NCI-H2029 treated with DMSO at 0.1 percent for 48 hours (cell line): ENCODE results near the gene TATDN2.
"Not testable (repeated sequence)": the region's sequence is repeated elsewhere in the genome, so short reads cannot be mapped to it uniquely, and the experiment has no call there.

Experiments used
- DNase-seq: peaks from one replicate; lab custom pipeline; 2025; lab: John Stamatoyannopoulos, UW

TATDN2 gene

DNA sequence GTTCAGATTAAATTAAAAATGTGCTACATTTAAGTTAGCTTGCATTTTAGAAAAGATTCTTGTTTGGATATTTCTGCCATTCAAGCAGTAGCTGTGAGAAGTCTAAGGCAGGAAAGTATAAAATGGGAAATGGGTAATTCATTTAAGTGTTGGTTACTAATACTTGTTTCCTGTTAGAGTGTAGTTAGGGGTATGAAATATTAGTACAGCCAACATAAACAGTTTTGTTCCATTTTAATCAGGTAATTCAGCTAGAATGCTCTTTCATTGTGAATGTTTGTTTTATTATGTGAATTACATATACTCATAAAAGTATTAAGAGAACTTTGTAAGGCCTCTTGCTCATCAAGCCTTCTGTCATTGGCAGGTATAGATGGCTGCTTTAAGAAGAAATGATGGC, 19.9 kb downstream of the TATDN2 start:
- DNase-seq: no peak

DNA sequence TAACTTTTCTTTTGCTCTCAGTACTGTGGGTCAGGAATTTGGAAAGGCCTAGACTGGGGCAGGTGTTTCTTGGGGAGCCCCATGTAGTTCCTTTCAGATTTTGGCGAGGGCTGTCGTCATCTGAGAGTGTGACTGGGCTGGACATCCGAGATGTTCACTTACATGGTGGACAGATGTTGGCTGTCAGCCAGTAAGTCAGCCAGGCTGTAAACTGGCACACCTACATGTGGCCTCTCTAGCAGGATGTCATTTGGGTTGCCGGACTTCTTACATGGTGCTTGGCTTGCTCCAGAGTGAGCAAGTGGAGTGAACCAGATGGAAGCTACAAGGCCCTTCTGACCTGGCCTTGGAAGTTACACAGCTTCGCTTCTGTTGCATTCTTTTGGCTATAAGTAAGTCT, 20.7 kb downstream of the TATDN2 start:
- DNase-seq: no peak

DNA sequence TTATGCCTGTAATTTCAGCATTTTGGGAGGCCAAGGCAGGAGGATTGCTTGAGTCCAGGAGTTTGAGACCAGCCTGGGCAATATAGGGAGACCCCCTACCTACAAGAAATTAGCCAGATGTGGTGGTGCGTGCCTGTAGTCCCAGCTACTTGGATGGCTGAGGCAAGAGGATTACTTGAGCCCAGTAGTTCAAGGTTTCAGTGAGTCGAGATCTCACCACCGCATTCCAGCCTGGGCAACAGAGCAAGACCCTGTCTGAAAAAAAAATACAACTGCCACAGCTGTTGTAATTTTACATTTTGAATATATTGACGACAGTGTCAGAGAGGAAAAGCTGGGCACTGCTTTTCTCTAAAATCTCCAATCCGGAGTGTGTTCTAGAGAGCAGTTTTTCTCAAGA, 21.2 kb downstream of the TATDN2 start:
- no peak for DNase-seq

DNA sequence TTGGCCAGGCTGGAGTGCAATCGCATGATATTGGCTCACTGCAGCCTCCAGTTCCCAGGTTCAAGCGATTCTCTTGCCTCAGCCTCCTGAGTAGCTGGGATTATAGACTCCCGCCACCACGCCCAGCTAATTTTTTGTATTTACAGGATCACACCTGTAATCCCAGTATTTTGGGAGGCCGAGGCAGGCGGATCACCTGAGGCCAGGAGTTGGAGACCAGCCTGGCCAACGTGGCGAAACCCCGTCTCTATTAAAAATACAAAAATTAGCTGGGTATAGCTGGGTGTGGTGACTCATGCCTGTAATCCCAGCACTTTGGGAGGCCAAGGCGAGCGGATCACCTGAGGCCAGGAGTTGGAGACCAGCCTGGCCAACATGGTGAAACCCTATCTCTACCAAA, 24.2 kb downstream of the TATDN2 start:
- not testable (repeated sequence) for DNase-seq

DNA sequence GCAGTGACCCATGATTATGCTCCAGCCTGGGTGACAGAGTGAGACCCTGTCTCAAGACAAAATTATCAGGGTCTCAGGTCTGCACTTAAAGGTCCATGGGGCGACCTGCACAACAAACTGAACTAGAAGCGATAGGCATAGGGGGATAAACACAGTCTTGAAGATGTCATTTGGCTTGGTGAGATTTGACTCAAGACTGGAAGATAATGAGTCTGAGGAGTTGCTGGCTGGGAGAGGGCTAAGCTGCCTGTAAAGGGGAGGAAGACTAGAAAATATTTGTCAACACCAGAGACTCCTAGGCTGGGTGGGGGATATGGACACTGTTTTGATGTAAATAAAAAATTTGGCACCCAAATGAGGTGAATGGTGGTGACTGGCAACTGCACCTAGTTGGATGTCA, 24.7 kb downstream of the TATDN2 start:
- no peak for DNase-seq

DNA sequence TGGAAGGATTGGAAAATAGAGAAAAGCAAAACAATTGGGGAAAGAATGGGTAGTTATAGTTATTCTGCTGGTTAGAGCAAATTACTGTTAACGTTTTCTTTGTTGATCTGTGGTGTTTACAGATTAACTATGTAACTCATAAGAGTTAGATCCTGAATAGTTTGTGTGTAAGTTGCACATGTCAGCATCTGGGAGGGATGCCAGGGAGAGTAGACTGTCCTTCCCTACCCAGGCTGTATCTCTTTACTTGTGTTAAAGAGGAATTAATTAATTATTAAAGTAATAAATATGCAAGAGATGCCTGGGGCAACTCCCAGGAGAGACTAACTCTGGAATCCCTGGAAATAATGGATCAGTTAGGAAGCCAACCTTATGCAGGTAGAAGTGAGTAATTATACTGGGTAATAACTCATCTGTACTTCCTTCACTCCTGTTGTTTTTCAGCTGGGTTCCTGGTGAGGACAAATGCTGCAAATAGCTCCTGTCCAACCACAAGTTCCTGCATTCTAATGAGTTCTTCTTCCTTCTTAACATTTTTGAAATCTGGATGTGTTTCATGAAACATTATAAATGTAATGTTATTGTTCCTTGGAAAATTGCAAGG, 25.5 kb downstream of the TATDN2 start:
- no peak for DNase-seq

DNA sequence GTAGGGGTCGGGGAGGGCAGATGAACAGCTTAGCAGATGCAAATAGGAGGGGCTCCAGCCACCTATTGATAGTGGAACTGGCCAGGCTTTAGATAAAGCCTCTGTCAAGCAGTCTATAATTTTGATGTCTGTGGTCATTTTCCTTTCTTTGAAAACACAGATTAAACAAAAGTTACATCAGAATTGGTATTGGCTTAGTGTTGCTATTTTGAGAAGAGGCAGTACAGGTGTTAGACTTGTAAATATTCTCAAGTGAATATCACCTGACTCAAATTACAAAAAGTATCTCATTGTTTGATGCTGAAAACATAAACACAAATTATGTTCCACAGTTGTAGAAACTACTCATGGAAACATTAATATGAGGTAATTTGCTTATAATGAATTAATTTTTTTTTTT, 26.3 kb downstream of the TATDN2 start:
- DNase-seq: peak; percentile 53

DNA sequence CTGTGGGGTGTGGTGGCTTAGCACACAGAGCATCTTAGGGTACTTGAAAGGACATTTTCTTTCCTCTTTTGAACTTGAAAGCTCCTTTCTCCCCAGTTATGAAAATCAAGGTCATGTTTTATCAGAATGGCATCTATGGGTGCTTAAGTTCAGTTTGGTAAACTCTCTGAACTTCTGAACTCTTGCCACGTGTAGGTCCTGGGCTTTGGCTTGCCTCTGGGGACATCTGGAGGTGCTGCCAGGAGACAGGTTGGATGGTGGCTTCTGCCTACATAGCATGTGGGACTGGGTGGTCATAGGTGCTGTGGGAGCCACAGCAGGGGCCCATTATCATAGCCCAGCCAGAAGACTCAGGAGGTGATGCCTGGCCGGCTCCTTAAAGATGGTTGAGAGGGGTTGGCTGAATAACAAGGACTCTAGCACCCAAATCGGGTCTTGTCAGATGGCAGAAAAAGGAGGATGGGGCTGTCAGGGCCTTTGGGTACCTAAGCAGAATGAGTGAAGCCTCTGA, 28.9 kb downstream of the TATDN2 start:
- no peak for DNase-seq

DNA sequence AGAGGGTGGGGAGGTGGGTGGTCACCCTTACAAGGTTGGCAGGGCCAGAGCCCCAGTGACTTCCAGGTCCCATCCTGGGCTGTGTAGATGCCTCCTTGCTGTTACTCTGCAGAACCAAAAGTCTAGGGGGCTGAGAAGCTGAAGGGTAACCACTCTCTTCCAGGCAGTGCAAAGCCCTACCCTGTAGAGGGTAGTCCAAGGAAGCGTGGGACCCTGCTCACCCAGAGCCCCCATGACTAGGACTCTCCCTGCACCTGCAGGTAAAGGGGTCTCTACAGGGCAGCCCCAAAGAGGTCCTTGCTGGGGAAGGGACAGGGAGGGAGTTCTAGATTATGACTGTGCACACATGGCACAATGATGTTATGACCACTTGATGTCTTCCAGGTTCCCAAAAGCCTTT, 30.2 kb downstream of the TATDN2 start:
- DNase-seq: no peak

DNA sequence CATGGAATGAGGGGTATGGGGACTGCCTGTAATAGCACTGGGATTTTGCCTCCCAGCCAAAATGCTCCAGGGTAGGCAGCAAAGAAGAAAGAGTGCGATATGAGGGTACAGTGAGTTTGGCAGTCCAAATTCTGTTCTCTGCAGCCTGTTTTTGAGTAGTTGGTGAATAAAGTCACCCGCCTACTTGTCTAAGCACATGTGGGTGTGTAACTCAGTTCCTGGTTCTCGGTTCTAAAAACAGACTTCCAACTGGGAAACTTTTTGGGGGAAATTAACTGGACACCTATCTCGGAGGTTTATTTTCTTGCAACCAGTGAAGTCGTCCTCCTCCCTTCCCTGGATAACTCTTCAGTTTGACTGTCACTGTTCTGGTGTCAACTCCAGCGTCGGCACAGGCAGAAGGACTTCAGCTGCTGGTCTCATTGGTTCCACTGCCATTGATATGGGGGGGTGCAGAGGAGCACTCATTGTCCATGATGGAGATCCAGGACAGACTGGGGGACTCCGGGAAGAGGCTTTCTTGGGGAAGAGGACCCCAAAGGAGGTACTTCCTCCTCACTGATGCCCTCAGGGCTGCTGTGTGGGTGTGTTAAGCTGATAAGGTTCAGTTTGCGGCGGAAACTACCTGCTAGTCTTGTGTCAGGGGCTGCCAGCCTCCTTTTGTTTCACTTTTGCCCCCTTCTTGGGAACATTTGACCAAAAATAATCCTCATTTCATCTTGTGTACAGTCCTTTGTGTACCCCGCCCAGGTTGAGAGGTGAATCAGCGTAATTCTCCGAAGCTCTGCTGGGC, 31.3 kb downstream of the TATDN2 start:
- DNase-seq: no peak

DNA sequence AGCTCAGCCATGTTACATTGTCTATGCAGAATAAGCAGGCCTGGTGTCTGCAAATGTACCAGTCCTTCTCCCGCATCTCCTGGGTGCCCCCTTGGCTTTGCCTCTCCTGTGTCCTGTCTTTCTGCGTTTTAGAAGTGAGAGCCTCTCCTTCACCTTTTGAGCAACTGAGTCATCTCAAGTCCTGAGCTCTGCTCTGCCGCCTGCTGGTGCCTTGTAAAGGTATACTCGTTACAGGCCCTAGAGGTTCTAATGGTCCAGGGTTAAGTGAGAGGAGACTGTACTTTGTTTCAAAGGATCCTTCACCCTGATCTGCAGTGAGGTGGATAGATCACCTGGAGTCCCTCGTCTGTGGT, 31.9 kb downstream of the TATDN2 start:
- no peak for DNase-seq

DNA sequence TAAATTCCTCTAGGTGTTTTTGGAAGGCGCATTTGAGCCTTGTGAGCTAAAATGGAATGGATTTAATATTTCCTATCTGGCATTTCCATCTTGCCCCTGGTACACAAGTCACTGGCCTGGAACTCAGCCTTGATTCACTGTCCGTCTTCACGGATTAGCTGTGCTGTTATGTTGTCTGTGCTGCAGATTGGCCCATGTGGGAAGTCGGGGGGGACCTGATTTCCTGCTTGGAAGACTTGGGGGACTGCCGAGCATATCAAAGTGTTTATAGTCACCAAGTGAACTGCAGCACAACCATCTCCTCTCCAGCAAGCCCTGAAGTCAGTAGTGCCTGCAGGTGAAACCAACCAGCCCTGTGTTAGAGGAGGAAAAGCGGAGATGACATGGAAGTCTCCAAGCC, 32.3 kb downstream of the TATDN2 start:
- DNase-seq: no peak

DNA sequence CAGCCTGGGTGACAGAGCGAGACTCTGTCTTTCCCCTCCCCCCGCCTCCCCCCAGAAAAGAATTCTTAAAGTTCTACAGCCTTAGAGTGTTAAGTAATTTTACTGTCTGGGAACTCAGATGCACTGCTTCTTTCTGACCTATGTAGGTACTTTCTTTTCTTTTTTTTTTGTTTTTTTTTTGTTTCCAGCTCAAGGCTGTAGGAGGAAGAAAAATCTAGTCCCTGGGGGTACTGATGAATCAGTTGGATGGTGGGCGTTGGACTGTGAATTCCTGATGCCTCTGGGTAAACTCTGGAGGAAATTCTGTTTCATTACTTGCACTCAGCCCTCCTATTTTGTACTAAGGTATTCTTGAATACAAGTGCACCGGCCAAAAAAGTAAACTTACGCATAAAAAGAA, 33.7 kb downstream of the TATDN2 start:
- DNase-seq: no peak

DNA sequence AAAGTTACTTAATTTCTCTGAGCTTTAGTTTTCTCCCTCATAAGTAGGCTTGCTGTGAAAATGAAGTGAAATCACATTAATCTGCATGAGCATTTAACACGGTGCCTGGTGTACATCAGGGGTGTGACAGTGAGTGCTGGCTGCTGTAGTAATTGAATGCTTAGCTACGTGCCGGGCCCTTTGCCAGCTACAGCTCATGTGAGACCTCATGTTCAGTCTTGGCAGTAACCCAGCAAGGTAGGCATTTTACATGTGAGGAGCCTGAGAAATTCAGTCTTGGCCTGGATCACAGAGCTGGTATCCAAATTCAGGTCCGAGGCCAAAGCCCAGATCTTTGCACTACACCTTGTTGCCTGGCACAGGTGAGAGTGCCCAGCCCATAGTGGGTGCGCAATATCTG, 35.4 kb downstream of the TATDN2 start:
- DNase-seq: peak; percentile 95

DNA sequence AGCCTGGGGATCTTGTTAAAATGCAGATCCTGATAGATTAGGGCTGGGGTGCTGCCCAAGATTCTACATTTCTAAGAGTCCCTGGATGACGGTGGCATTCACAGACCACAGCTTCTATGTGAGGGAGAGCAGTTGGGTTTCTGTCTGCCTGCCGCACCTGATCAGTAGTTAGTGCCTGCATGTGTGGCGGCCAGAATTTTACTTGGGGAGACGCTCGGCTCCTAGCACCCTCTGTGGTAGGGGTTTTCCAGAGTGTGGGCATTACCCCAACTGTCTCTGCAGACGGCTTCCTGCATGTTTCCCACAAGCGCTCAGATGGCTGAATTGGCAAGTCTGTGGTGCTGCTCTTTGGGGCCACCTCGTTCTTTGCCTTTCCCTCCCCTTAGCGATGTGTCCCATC, 36.2 kb downstream of the TATDN2 start:
- DNase-seq: no peak

DNA sequence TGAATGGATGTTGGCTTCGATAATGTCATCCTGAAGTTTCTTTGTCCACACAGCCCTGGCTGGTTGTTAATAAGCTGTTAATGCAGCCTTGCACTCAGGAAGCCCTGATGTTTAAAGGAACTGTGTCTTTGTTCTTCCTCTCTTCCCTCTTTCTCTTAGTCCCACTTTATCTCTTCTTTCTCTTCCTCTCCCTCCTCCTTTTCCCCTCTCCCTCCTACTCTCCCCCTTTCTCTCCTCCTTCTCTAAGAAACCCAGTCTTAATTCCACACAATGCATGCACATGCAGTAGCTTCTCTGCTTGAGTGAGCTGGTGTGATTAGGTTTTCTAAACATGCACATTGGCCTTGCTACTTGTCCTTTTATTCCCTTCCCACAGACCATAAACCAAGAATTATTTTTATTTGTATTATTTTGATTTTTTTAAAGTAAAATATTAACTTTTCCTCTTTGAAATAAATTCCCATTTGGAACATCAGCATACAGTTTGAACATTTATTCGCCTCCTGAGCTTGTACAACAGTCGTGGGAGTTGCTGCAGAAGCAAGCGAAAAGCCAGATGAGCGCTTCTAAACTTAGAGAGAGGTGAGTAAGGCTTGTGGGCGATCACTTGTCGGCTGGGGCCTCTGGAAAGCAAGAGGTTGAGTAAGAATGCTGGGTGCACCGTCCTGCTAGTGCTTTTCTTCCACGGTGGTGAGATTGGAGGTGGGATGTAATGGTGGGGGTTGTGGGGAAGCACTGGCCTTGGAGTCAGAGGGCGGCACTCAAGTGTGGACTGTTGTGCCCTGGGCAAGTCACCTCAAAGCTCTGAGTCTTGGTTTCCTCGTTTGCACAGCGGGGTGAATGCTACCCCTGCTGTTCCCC, 37.2 kb downstream of the TATDN2 start:
- DNase-seq: no peak

DNA sequence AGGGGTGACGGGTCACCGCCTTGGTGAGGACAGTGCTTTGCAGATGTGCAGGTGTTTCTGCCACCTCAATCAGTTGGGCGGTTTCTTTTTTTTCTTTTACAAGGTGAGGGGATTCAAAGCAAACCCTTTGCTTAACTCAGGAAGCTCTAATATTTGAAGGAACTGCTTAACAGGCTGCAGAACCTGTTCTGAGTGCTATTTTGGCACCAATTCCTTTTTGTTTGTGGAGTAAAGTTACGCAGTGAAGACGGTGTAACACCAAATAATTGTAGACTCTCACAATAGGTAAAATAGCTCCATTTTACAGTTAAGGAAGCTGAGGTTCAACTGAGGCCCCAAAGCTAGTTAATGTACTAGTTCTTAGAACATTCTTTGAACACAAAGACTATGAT, 37.9 kb downstream of the TATDN2 start:
- no peak for DNase-seq

DNA sequence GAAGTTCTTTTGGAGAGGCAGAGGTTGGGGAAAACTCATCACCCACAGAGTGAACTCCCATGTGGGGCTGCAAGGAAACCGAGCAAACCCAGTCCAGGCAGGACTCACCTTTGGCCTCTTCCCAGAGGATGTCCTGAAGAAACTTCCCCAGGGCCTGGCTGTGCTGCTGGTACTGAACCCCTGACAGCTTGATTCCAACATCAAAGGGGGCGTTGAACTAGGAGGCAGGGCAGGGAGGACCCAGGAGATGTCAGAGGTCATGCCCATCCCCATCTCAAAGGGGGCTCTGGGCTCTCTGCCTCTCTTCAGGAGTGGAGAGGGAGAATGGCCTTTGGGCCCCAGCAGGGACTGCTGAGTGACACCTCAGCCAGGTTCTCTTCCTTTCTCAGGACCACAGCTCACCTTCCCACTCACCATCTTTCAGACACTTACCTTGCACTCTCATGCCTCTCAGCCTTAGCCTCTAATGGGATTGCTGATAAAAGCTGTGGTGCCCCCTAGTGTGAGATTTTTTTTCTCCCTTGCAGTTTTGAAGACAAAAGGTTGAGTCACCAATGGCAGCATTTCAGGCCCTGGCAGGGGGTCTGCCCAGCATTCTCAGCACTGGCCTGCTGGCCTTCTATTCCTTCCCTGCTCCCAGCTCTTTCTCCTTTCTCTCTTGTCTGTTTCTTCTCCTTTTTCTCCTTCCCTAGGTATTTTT, 38.5 kb downstream of the TATDN2 start:
- DNase-seq: peak; percentile 59

DNA sequence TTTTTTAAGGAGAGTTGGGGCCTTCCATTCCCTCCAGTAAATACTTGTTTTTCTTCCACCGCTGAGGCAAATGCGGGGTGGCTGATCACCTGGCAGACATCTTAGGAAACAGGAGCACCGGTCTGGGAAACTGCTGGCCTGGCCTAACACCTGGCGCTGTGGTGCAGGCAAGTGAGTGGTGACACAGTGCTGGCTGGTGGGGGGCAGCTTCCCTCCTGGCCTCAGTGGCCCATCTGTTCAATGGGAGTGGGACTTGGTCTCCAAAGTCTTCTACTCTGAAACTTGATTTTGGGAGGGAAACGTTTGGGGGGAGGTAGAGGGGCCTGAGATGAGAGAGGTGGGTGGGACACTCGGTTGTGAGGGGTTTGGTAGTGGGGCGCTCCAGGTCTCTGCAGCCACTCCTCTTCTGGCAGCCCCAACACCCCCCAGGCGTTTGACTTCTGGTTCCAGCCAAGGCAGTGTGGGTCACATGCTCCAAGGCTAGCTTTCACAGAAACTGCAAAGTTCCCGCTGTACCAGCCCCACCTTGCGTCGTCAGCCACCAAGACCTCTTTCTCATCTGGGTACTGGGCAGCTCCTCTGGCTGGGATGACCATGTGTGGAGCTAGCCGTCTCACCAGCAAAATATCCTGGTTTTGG, 39.8 kb downstream of the TATDN2 start:
- no peak for DNase-seq

DNA sequence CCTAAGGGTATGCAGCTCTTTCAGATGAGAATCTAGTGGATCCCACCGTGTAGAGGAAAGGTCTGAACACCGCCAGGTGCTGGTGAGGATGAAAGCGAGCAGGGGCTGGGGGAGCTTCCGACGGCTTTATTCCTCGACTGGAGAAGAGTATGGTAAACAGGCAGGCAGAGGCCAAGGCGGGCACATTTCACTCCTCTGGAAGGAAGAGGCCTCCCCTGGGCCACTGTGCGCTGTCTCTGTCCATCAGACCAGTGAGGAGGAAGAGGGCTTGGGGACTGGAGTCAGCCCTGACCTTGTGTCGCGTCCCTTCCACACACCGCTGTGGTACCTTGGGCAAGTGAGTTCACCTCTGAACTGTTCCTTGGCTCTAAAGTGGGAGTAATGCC, 40.3 kb downstream of the TATDN2 start:
- DNase-seq: no peak

DNA sequence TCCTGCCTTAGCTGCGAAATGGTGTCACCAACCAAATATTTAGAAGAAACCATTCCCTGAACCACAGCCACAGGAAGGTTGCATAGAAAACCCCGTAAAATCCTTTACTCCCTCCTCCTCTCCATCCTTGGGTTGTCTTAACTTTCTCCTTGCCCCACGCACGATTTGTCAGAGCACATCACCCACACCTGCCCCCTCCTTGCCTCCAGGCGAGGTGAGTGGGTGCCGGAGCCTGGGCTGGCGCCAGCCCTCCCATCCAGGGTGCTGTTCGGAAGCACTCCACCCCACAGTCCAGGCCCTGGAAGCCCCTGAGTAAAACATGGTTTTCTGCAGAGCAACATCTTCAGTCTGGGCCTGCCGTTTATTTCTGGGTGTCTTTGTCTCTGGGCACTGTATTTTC, 40.8 kb downstream of the TATDN2 start:
- DNase-seq: no peak
